Heart right ventricle (tissue), 16 donors: ENCODE data around the gene SBF2. TPM values are rescaled to one million over a fixed set of nuclear protein-coding genes. Genes with fewer than 3 reads are reported as not detected.

Experiments
- ATAC-seq, 8 donors: fragments of 200-7000 bp; cut with Tn5 transposase; one replicate each; pipeline ENCODE4 v1.9.1; 2020; ENCODE audit warnings: mild to moderate bottlenecking in 8 of 8, moderate library complexity in 8 of 8, moderate number of reproducible peaks in 1 of 8
- DNase-seq, 2 donors: peaks; one replicate each; pipeline ENCODE4 v3.0.0-alpha.2; 2020
- H3K27ac ChIP-seq, 10 donors: fragments of 200-600 bp; sonication (generic) in 2 of 10; one replicate each; pipeline versions ENCODE4 v1.5.0 to v1.8.0; 2020 to 2022; ENCODE audit warnings: mild to moderate bottlenecking in 3 of 10
- H3K27me3 ChIP-seq, 7 donors: fragments of 200-600 bp; one replicate each; pipeline ENCODE4 v1.8.0; 2021 to 2022; ENCODE audit warnings: mild to moderate bottlenecking in 2 of 7
- H3K36me3 ChIP-seq, 9 donors: fragments of 200-600 bp; sonication (generic) in 1 of 9; one replicate each; pipeline versions ENCODE4 v1.5.0 to v1.8.0; 2020 to 2022; ENCODE audit warnings: mild to moderate bottlenecking in 2 of 9
- H3K4me1 ChIP-seq, 9 donors: fragments of 200-600 bp; sonication (generic) in 1 of 9; one replicate each; pipeline versions ENCODE4 v1.5.0 to v1.8.0; 2020 to 2022; ENCODE audit warnings: mild to moderate bottlenecking in 4 of 9
- H3K4me3 ChIP-seq, 10 donors: fragments of 200-600 bp; sonication (generic) in 2 of 10; one replicate each; pipeline versions ENCODE4 v1.5.0 to v1.8.0; 2020 to 2022; ENCODE audit warnings: mild to moderate bottlenecking in 7 of 10, moderate library complexity in 2 of 10
- H3K9me3 ChIP-seq, 11 donors: fragments of 200-600 bp in 10 of 11; sonication (generic) in 2 of 11; one replicate each; pipeline versions ENCODE4 v1.5.0 to v1.8.0; 2013 to 2022; ENCODE audit warnings: mild to moderate bottlenecking in 2 of 11, control low read depth in 1 of 11, moderate library complexity in 1 of 11
- CTCF ChIP-seq, 9 donors: fragments of 200-600 bp; sonication (generic) in 2 of 9; IDR thresholded peaks; one replicate each; pipeline versions ENCODE4 v1.5.0 to v1.8.0; 2021 to 2022; ENCODE audit warnings: antibody characterized with exemption in 9 of 9, mild to moderate bottlenecking in 5 of 9, moderate library complexity in 1 of 9
- WGBS, 2 donors: extraction: QIAGEN DNeasy Blood & Tissue Kit; methylation state at CpG; one replicate each; pipeline ENCODE4 v1.1.7; 2013; ENCODE audit warnings: inconsistent platforms in 1 of 2; 5-methylcytosine and 5-hydroxymethylcytosine counted together
- intact Hi-C, 10 donors: fragments of 100-400 bp; cut with DNase I; formaldehyde crosslinking; loops; one replicate each; pipeline versions ENCODE4 v1.11.1 to v1.14.2; 2022
- polyA plus RNA-seq, 2 donors: library from polyadenylated mRNA; stranded (reverse); fragments of 200-250 nt; gene quantifications; one replicate each; pipeline ENCODE4 v1.2.3, GENCODE V29; 2013
- total RNA-seq, 10 donors: library from RNA; stranded (reverse); fragmentation: NEBNext Ultra II Directional in 3 of 10; extraction: Animal tissue kit (Norgen Biotek cat#: 25700) in 3 of 10; gene quantifications; one replicate each; pipeline versions ENCODE4 v1.2.1 to v1.2.4, GENCODE V29; 2021 to 2023
- donor health status: Arrhythmogenic right ventricular cardiomyopathy.
- donor health status: ischemic (EF 13 %, LVEDD 7.1; RV severe dilation, severe dysfunction).
- donor health status: healthy with polysubstance abuse.
- donor health status: DM: no; HTN: yes; CAD: no.
- donor health status: DM: no; HTN: no; CAD: no.
- donor health status: ischemic (EF 25% LVEDD 6.9; RV normal size, moderate dysfunction).
- donor health status: ischemic (EF 25% LVEDD 5.7; RV mildly dilated, moderate dysfunction).
- donor health status: healthy.
- donor health status: DM: yes; HTN: yes; CAD: no.
- donor health status: Ischemic cardiomyopathy.
- donor health status: ischemic (EF 35%, LVEDD 5.7; RV mildly dilated, moderate dysfunction).
- donor health status: nonischemic (EF 11% LVEDD 7.7; RV severe dilation, severe dysfunction).
- donor health status: DM: yes; HTN: yes; CAD: no.
- donor health status: PGD.
- donor health status: ischemic (EF 29% LVEDD 5.4; RV normal size, mild dysfunction).
- donor health status: nonischemic (EF 23%, LVEDD 6.1; RV moderate dilation, normal function).

SBF2 gene
- total and polyA plus RNA-seq, 12 donors: 8.9 to 27.1 (median 21.2) TPM

- no peaks in the 10 kb centered on the region for H3K27me3 ChIP-seq
- no peak overlapping the region for H3K4me3 ChIP-seq
- H3K4me1 ChIP-seq: no peaks in the 10 kb centered on the region
- ATAC-seq (no peak), DNase-seq (no peak)
- H3K9me3 ChIP-seq: no peaks in the 10 kb centered on the region
- peaks cover 0 to 5% (median 0%) of the 10 kb centered on the region in 9 donors for H3K36me3 ChIP-seq
- TF ChIP-seq CTCF (IDR thresholded peaks at IDR 0.05): no peak
- WGBS, 2 donors: 61 to 69% methylated on average over 2 of the region's 2 CpGs
- intact Hi-C loops: no loop called here
- peak overlapping the region in 1 of 10 donors; percentile 22 for H3K27ac ChIP-seq
These were observed 406.5 kb downstream of the SBF2 start for GRCh38 chr11:9887472-9887871.

GRCh38 chr11:9886595-9886994 lies 407.4 kb downstream of the SBF2 start:
- no peak for DNase-seq
- Histone ChIP-seq H3K4me1 (no peaks in the 10 kb centered on the region), H3K9me3 (no peaks in the 10 kb centered on the region), H3K4me3 (no peak overlapping the region), H3K27ac (no peak overlapping the region), H3K27me3 (no peaks in the 10 kb centered on the region), H3K36me3 (peaks cover 0 to 5% (median 0%) of the 10 kb centered on the region in 9 donors)
- no peak for ATAC-seq
- intact Hi-C loops: no loop called here
- TF ChIP-seq CTCF (IDR thresholded peaks at IDR 0.05): no peak
- 93 to 97% methylated on average over 5 of the region's 5 CpGs for WGBS, 2 donors

GRCh38 chr11:9884601-9885000 lies 409.4 kb downstream of the SBF2 start:
- no peak for TF ChIP-seq CTCF (IDR thresholded peaks at IDR 0.05)
- WGBS, 2 donors: 98 to 100% methylated on average over 2 of the region's 2 CpGs
- H3K4me3 ChIP-seq: no peak overlapping the region
- H3K36me3 ChIP-seq: peaks cover 0 to 5% (median 0%) of the 10 kb centered on the region in 9 donors
- H3K4me1 ChIP-seq: no peaks in the 10 kb centered on the region
- no peaks in the 10 kb centered on the region for H3K27me3 ChIP-seq
- intact Hi-C loops: no loop called here
- no peaks in the 10 kb centered on the region for H3K9me3 ChIP-seq
- DNase-seq: no peak
- H3K27ac ChIP-seq: no peak overlapping the region
- no peak for ATAC-seq

- peaks cover 0 to 10% (median 0%) of the 10 kb centered on the region in 11 donors for H3K9me3 ChIP-seq
- 100% methylated on average over 2 of the region's 2 CpGs for WGBS, 2 donors
- no peaks in the 10 kb centered on the region for H3K4me1 ChIP-seq
- H3K27ac ChIP-seq: no peak overlapping the region
- H3K4me3 ChIP-seq: no peak overlapping the region
- intact Hi-C loops: no loop called here
- DNase-seq (no peak), ATAC-seq (no peak)
- peaks cover 0 to 5% (median 0%) of the 10 kb centered on the region in 9 donors for H3K36me3 ChIP-seq
- TF ChIP-seq CTCF (IDR thresholded peaks at IDR 0.05): no peak
- no peaks in the 10 kb centered on the region for H3K27me3 ChIP-seq
These were observed 413.4 kb downstream of the SBF2 start for GRCh38 chr11:9880657-9881056.
